HG03342 (cell line): ENCODE measurements around the gene SIGLEC10.
"Not testable (repeated sequence)": the region's sequence is repeated elsewhere in the genome, so short reads cannot be mapped to it uniquely, and the experiment has no call there.

Experiments used
- ATAC-seq: cut with Tn5 transposase; IDR thresholded peaks from one replicate; pipeline ENCODE4 v1.9.1; 2021; ENCODE audit warnings: mild to moderate bottlenecking, moderate library complexity; ENCODE audit not compliant: unreplicated experiment

Gene SIGLEC10

GRCh38 chr19:51440846-51441409 lies 23.5 kb upstream of the SIGLEC10 start:
- ATAC-seq: no peak

GRCh38 chr19:51440052-51440451 lies 22.6 kb upstream of the SIGLEC10 start:
- no peak for ATAC-seq

DNA sequence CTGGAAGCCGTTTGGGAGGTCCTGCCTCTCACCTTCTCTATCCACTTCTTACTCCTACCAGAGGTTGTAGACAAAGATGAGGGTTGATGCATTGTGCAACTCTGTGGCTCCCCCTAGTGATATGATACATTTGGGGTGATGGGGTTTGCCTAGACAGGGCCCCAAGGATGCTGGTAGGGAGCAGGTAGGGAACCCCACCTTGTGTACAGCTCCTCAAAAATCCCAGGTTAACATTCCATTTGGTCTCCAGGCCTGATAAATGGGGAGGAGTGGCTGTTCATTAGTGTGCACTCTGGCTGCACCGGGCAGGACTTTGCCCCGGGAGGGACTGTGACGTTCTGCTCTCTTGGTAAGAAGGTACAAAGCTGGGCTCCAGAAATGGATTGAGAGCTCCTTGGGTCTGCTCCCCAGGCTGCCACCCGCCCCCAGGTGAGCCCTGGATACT lies 21.6 kb upstream of the SIGLEC10 start:
- ATAC-seq: no peak

DNA sequence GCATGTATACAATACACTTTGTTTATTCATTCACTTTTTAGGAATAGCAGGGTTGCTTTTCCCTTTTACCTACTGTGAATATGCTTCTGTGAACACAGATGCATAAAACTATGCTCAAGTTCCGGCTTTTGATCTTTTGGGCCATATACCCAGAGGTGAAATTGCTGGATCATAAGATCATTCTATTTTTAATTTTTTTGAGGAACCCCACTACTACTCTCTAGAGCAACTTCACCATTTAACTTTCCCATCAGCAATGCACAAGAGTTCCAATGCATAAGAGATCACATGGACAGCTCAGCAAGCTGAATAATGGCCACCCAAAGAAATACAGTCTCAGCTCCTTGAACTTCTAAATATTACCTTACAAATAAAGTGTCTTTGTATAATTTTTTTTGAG lies 17.0 kb upstream of the SIGLEC10 start:
- ATAC-seq: no peak

- no peak for ATAC-seq
These were observed 15.6 kb upstream of the SIGLEC10 start for GRCh38 chr19:51433043-51433442.

GRCh38 chr19:51431124-51431523 lies 13.7 kb upstream of the SIGLEC10 start:
- ATAC-seq: no peak

DNA sequence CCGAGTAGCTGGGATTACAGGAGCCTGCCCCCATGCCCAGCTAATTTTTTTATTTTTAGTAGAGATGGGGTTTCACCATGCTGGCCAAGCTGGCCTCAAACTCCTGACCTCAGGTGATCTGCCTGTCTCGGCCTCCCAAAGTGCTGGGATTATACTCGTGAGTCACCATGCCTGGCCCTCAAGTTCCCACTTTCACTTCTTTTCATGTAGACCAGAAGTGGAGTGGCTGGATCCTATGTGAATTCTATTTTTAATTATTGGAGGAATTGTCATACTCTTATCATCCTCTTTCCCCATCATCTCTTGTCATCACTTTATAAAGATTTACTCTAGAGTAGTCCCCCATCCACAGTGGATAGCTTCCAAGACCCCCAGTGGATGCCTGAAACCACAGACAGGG lies 12.8 kb upstream of the SIGLEC10 start:
- ATAC-seq: no peak

GRCh38 chr19:51427201-51427600 lies 9.8 kb upstream of the SIGLEC10 start:
- no peak for ATAC-seq

- no peak for ATAC-seq
These were observed 4.6 kb upstream of the SIGLEC10 start for GRCh38 chr19:51422053-51422448.

GRCh38 chr19:51421229-51422052 lies 4.0 kb upstream of the SIGLEC10 start:
- ATAC-seq: no peak

- ATAC-seq: not testable (repeated sequence)
These were observed 3.1 kb upstream of the SIGLEC10 start for GRCh38 chr19:51420511-51420910.

DNA sequence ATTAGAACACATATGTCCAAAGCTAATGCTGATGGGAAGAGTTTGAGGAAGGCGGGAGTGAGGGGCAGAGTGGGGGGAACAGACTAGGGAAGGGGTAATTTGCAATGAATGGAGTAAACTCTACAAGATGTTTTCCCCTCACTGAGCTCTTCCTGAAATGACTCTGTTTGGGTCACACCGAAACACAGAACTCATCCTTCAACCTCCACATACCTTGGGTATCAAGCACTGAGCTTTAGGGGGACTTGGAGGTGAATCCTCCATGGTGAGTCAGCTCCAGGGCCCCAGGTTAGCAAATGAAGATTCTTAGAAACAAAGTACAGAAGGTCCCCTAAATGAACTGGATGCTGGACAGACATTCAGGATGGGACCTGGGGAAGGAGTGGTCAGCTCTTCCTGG lies 1.3 kb upstream of the SIGLEC10 start:
- ATAC-seq: no peak

- peak; percentile 41 for ATAC-seq
These were observed 342 bp upstream of the SIGLEC10 start for GRCh38 chr19:51417810-51418157.

DNA sequence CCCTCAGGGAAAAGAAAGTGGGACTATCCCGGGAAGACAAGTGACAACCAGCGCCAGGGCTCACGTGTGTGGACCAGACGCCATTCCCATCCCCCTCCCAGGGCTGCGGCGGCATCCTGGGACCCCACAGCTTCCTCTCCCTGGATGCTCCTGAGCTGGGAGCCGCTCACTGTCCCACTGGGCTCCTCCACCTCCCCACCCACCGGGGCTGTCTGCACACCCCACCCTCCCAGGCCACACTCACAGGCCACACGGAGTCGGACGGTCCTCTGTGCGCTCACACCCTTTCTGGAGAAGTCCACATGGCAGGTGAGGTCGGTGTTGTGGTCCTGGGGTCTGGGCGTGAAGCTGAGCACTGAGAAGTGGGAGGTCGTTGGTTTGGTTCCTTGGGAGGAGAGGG lies 1.0 kb downstream of the SIGLEC10 start:
- not testable (repeated sequence) for ATAC-seq

DNA sequence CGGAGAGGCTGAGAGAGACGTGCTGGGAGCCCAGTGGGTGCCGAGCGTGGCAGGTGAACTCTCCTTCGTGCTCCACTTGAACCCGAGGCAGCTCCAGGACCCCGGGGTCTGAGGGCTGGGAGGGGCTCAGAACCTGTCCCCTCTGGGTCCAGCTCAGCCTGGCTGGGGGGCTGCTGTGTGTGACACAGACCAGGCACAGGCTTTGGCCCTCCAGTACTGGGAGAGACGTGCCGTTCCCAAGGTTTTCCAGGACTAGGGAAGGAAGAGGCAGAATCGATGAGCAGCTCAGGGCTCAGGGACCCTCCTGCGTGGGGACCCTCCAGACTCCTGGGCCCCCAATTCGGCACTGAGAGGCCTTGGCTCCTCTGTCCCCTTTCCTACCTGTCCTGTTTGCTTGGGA lies 2.3 kb downstream of the SIGLEC10 start:
- no peak for ATAC-seq

- ATAC-seq: no peak
These were observed 6.3 kb downstream of the SIGLEC10 start for GRCh38 chr19:51410950-51411748.

- no peak for ATAC-seq
These were observed 9.8 kb downstream of the SIGLEC10 start for GRCh38 chr19:51407511-51408131.

- ATAC-seq: no peak
These were observed 15.3 kb downstream of the SIGLEC10 start for GRCh38 chr19:51402117-51402516.

- ATAC-seq: not testable (repeated sequence)
These were observed 17.5 kb downstream of the SIGLEC10 start for GRCh38 chr19:51399936-51400335.

- ATAC-seq: no peak
These were observed 18.2 kb downstream of the SIGLEC10 start for GRCh38 chr19:51399231-51399630.

DNA sequence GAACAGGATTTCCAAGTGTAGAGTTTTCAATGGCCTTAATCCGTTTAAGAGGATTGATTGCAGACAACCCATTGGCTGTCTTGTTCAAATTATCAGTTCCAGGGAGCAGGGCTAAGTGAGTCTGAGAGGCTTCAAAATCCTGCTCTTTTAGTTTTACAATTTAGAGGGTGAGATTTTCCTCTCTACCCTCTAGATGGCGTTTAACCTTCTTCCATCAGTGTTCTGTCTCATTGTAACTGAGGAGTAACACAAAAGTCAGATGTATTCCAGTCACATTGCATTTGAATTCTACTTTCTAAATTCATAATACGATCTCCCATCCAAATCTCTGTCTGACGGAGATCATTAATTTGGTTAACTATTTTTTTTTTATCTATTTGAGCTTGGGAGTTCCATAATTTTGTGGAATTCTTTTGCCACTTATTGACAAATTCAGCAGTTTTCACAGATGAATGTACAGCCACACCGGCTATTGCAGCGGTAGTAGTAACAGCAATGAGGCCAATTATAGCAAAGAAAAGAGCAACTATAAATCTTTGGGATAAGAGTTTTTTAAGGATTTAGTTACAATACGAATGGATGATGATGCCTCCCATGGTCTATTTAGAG lies 19.2 kb downstream of the SIGLEC10 start:
- ATAC-seq: no peak
